Measurements from ENCODE around the gene OR4D1. TPM values are rescaled to one million over a fixed set of nuclear protein-coding genes. Genes with fewer than 3 reads are reported as not detected.

Gene OR4D1
- total and polyA plus RNA-seq, 4 donors = 0.01 to 0.09 TPM; not detected in 2

GRCh38 chr17:58181796-58182195 is 33.6 kb downstream of the OR4D1 start:
- ATAC-seq (ENCODE audit: insufficient read depth, low FRiP score) = no peak
- Histone ChIP-seq H3K9me3 (ENCODE audit: control insufficient read depth in 4 of 4, insufficient read depth in 3 of 4, low read length in 3 of 4) (no peaks in the 10 kb centered on the region), H3K4me1 (ENCODE audit: control insufficient read depth in 5 of 5, insufficient read depth in 5 of 5, low read length in 5 of 5) (no peaks in the 10 kb centered on the region), H3K9ac (ENCODE audit: insufficient read depth in 1 of 2, low read length in 2 of 2) (no peak overlapping the region), H3K36me3 (ENCODE audit: control insufficient read depth in 4 of 4, insufficient read depth in 4 of 4, low read length in 4 of 4) (no peaks in the 10 kb centered on the region), H3K27me3 (ENCODE audit: control insufficient read depth in 3 of 3, insufficient read depth in 3 of 3, low read length in 2 of 3) (peaks cover 0 to 4% (median 0%) of the 10 kb centered on the region in 3 donors), H3K27ac (ENCODE audit: low read depth in 1 of 2, low read length in 1 of 2) (no peak overlapping the region), H3K4me3 (no peak overlapping the region)
- TF ChIP-seq CTCF (IDR thresholded peaks at IDR 0.05; ENCODE audit: control extremely low read depth, extremely low read depth) = no peak
- 77 to 80% methylated on average over 4 of the region's 4 CpGs for WGBS, 2 donors
- DNase-seq = no peak

GRCh38 chr17:58183514-58183913 is 35.3 kb downstream of the OR4D1 start:
- Histone ChIP-seq H3K9ac (ENCODE audit: insufficient read depth in 1 of 2, low read length in 2 of 2) (no peak overlapping the region), H3K4me3 (no peak overlapping the region), H3K4me1 (ENCODE audit: control insufficient read depth in 5 of 5, insufficient read depth in 5 of 5, low read length in 5 of 5) (no peaks in the 10 kb centered on the region), H3K36me3 (ENCODE audit: control insufficient read depth in 4 of 4, insufficient read depth in 4 of 4, low read length in 4 of 4) (no peaks in the 10 kb centered on the region), H3K9me3 (ENCODE audit: control insufficient read depth in 4 of 4, insufficient read depth in 3 of 4, low read length in 3 of 4) (no peaks in the 10 kb centered on the region), H3K27ac (ENCODE audit: low read depth in 1 of 2, low read length in 1 of 2) (no peak overlapping the region), H3K27me3 (ENCODE audit: control insufficient read depth in 3 of 3, insufficient read depth in 3 of 3, low read length in 2 of 3) (peaks cover 0 to 3% (median 0%) of the 10 kb centered on the region in 3 donors)
- WGBS, 2 donors = 81 to 91% methylated on average over 4 of the region's 4 CpGs
- TF ChIP-seq CTCF (IDR thresholded peaks at IDR 0.05; ENCODE audit: control extremely low read depth, extremely low read depth) = no peak
- no peak for ATAC-seq (ENCODE audit: insufficient read depth, low FRiP score)
- DNase-seq = no peak

- no peaks in the 10 kb centered on the region for H3K4me1 ChIP-seq (ENCODE audit: control insufficient read depth in 5 of 5, insufficient read depth in 5 of 5, low read length in 5 of 5)
- peaks cover 0 to 3% (median 0%) of the 10 kb centered on the region in 3 donors for H3K27me3 ChIP-seq (ENCODE audit: control insufficient read depth in 3 of 3, insufficient read depth in 3 of 3, low read length in 2 of 3)
- 56 to 62% methylated on average over 10 of the region's 10 CpGs for WGBS, 2 donors
- no peaks in the 10 kb centered on the region for H3K9me3 ChIP-seq (ENCODE audit: control insufficient read depth in 4 of 4, insufficient read depth in 3 of 4, low read length in 3 of 4)
- DNase-seq = no peak
- ATAC-seq (ENCODE audit: insufficient read depth, low FRiP score) = no peak
- no peak overlapping the region for H3K4me3 ChIP-seq
- no peak for TF ChIP-seq CTCF (IDR thresholded peaks at IDR 0.05; ENCODE audit: control extremely low read depth, extremely low read depth)
- H3K27ac ChIP-seq (ENCODE audit: low read depth in 1 of 2, low read length in 1 of 2) = no peak overlapping the region
- no peak overlapping the region for H3K9ac ChIP-seq (ENCODE audit: insufficient read depth in 1 of 2, low read length in 2 of 2)
- no peaks in the 10 kb centered on the region for H3K36me3 ChIP-seq (ENCODE audit: control insufficient read depth in 4 of 4, insufficient read depth in 4 of 4, low read length in 4 of 4)
Observed at GRCh38 chr17:58184308-58184985, 36.3 kb downstream of the OR4D1 start.

All from lung (tissue), 12 donors.